ENCODE data around the gene SLC2A10. TPM values are rescaled to one million over a fixed set of nuclear protein-coding genes. Genes with fewer than 3 reads are reported as not detected.

The SLC2A10 gene
- total and polyA plus RNA-seq, 7 donors: 0.40 to 1.7 (median 1.0) TPM

DNA sequence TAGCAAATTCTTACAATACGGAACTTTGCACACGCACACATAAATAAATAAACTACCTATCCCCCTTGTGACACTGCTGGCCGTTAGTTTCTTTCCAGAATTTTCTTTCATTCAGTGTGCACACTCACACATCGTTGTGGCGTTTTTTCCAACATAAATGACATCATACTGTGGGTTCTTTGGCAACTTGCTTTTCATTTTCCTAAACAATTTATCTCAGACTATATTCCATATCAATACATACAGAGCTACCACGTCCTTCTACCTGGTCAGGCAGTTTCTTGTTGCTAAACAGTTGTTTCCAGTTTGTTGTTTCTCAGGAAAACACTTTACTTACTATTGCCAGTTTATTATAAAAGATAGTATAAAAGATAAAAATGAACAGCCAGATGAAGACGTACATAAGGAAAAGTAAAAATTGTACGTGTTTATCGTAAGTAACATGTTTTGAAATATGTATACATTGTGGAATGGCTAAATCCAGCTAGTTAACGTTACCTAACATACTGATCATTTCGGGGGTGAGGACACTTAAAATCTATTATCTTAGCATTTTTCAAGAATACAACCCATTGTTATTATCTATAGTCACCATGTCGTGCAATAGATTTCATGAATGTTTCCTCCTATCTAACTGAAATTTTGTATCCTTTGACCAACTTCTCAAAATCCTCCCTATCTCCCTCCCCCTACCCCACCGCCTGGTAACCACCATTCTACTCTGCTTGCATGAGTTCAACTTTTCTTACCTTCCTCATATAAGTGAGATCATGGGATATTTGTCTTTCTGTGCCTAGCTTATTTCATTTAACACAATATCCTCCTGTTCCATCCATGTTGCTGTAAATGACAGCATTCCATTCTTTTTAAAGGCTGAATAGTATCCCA is 19.0 kb upstream of the SLC2A10 start:
- no peak for ATAC-seq
- TF ChIP-seq, protein P1, sequence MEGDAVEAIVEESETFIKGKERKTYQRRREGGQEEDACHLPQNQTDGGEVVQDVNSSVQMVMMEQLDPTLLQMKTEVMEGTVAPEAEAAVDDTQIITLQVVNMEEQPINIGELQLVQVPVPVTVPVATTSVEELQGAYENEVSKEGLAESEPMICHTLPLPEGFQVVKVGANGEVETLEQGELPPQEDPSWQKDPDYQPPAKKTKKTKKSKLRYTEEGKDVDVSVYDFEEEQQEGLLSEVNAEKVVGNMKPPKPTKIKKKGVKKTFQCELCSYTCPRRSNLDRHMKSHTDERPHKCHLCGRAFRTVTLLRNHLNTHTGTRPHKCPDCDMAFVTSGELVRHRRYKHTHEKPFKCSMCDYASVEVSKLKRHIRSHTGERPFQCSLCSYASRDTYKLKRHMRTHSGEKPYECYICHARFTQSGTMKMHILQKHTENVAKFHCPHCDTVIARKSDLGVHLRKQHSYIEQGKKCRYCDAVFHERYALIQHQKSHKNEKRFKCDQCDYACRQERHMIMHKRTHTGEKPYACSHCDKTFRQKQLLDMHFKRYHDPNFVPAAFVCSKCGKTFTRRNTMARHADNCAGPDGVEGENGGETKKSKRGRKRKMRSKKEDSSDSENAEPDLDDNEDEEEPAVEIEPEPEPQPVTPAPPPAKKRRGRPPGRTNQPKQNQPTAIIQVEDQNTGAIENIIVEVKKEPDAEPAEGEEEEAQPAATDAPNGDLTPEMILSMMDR (IDR thresholded peaks at IDR 0.05): no peak

DNA sequence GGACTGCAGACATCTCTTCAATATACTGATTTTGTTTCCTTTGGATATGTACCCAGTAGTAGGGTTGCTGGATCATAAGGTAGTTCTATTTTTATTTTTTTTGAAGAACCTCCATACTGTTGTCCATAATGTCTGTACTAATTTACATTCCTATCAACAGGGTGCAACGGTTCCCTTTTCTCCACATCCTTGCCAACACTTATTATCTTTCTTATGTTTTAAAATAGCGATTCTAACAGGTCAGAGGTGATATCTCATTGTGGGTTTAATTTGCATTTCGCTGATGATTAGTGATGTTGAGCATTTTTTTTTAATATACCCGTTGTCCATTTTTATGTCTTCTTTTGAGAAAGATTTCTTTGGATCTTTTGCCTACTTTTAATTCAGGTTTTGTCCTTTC is 18.3 kb upstream of the SLC2A10 start:
- Histone ChIP-seq H3K4me1 (peaks cover 19% of the 10 kb centered on the region), H3K36me3 (ENCODE audit: insufficient read depth in 1 of 2, low read depth in 1 of 2) (peaks cover 0 to 5% of the 10 kb centered on the region in 2 donors), H3K9me3 (peaks cover 5% of the 10 kb centered on the region), H3K27me3 (ENCODE audit: insufficient read depth in 3 of 3, low read length in 2 of 3) (no peaks in the 10 kb centered on the region), H3K27ac (no peak overlapping the region), H3K4me3 (no peak overlapping the region)
- intact Hi-C loops (cut with DNase I): no loop called here
- WGBS, 3 donors: 52 to 74% (median 74%) methylated on average over 4 of the region's 4 CpGs
- TF ChIP-seq, protein P1 (IDR thresholded peaks at IDR 0.05): no peak
- DNase-seq (no peak), ATAC-seq (no peak)

More for the DNA sequence above, 19.0 kb upstream of the SLC2A10 start:
- WGBS, 3 donors: 51 to 54% (median 54%) methylated on average over 13 of the region's 13 CpGs
- Histone ChIP-seq H3K9me3 (peaks cover 5% of the 10 kb centered on the region), H3K27ac (peak overlapping the region; percentile 93), H3K4me1 (peaks cover 19% of the 10 kb centered on the region), H3K36me3 (ENCODE audit: insufficient read depth in 1 of 2, low read depth in 1 of 2) (peaks cover 0 to 12% of the 10 kb centered on the region in 2 donors), H3K27me3 (ENCODE audit: insufficient read depth in 3 of 3, low read length in 2 of 3) (no peaks in the 10 kb centered on the region), H3K4me3 (peak overlapping the region; percentile 90)
- no peak for DNase-seq
- intact Hi-C loops (cut with DNase I): no loop called here

DNA sequence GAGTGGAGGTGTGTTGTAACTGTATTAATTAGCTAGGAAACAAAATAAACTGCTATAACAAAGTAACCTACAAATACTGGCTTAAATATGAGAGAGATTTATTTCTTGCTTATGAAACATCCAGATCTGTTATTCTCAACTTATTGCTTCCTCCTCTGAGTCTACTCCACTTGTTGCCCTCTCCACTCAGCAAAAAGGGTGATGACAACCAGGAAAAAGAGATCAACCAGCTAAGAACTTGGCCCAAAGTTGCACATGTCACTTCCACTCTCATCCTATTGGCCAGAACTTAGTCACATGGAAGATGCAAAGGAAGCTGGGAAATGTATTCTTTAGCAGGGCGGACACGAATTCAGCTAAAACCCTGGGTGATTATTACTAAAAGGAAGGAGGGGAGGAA is 15.0 kb upstream of the SLC2A10 start:
- Histone ChIP-seq H3K27ac (no peak overlapping the region), H3K9me3 (peaks cover 5% of the 10 kb centered on the region), H3K27me3 (ENCODE audit: insufficient read depth in 3 of 3, low read length in 2 of 3) (peaks cover 0 to under 1% (median 0%) of the 10 kb centered on the region in 3 donors), H3K36me3 (ENCODE audit: insufficient read depth in 1 of 2, low read depth in 1 of 2) (no peaks in the 10 kb centered on the region), H3K4me1 (no peaks in the 10 kb centered on the region), H3K4me3 (no peak overlapping the region)
- intact Hi-C loops (cut with DNase I): no loop called here
- no peak for DNase-seq
- WGBS, 3 donors: 36 to 49% (median 47%) methylated on average over 2 of the region's 2 CpGs
- TF ChIP-seq, protein P1 (IDR thresholded peaks at IDR 0.05): no peak
- peak in 3 of 4 donors; percentile 44 to 61 (median 51) for ATAC-seq

DNA sequence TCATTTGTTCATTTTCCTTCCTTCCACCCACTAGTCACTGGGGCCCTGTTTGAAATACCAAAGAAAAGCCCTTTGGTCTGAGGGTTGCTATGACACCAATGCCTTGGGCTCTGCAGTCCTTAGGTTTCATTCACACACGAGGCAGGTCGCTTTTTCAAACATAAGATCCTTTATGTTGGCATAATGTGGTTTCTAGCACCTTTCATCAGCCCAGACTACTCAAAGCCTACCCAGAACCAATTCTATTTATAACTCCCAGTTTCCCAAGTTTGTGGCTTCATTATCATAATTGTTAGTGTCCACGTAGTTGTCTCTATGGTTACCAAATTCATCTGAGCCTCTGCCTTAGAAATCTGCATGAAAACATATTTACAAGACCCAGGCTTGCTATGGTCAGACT is 13.6 kb upstream of the SLC2A10 start:
- DNase-seq: no peak
- intact Hi-C loops (cut with DNase I): no loop called here
- Histone ChIP-seq H3K4me3 (no peak overlapping the region), H3K36me3 (ENCODE audit: insufficient read depth in 1 of 2, low read depth in 1 of 2) (no peaks in the 10 kb centered on the region), H3K27ac (no peak overlapping the region), H3K4me1 (no peaks in the 10 kb centered on the region), H3K27me3 (ENCODE audit: insufficient read depth in 3 of 3, low read length in 2 of 3) (peaks cover 0 to 11% (median 2%) of the 10 kb centered on the region in 3 donors), H3K9me3 (peaks cover 5% of the 10 kb centered on the region)
- 36 to 43% (median 40%) methylated on average over 3 of the region's 3 CpGs for WGBS, 3 donors
- TF ChIP-seq, protein P1 (IDR thresholded peaks at IDR 0.05): no peak
- no peak for ATAC-seq
